Measurements from ENCODE around the gene NRAP.

DNA sequence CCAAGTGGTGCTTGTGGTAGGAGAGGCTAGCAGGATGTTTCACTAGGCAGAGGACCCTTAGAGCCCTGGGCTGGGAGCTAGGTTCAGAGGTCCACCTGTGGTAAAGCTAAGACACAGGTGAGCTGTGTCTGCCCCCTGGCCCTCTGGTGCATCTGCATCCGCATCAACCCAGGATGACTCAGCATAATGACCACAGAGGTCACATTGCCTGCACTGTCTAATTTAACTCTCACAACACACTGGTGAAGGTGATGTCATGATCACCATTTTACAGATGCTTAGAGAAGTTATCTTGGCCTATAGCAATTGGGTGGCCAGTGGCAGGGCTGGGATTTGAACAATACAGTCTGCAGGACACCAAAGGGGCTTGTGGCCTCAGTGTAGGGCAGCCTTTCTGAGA, 77.9 kb downstream of the NRAP start:
- TF ChIP-seq, protein P1, sequence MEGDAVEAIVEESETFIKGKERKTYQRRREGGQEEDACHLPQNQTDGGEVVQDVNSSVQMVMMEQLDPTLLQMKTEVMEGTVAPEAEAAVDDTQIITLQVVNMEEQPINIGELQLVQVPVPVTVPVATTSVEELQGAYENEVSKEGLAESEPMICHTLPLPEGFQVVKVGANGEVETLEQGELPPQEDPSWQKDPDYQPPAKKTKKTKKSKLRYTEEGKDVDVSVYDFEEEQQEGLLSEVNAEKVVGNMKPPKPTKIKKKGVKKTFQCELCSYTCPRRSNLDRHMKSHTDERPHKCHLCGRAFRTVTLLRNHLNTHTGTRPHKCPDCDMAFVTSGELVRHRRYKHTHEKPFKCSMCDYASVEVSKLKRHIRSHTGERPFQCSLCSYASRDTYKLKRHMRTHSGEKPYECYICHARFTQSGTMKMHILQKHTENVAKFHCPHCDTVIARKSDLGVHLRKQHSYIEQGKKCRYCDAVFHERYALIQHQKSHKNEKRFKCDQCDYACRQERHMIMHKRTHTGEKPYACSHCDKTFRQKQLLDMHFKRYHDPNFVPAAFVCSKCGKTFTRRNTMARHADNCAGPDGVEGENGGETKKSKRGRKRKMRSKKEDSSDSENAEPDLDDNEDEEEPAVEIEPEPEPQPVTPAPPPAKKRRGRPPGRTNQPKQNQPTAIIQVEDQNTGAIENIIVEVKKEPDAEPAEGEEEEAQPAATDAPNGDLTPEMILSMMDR (IDR thresholded peaks at IDR 0.05), result no peak
- TF ChIP-seq POLR2AphosphoS5 (IDR thresholded peaks at IDR 0.05; ENCODE audit: low read depth, low read length), result no peak

Data from Panc1 (cell line).